H1 (cell line): ENCODE measurements around the gene ARID1B. TPM values are rescaled to one million over a fixed set of nuclear protein-coding genes. Genes with fewer than 3 reads are reported as not detected.

Source experiments
- CTCF ChIA-PET: fragments of 300-600 bp; sonication (Branson Sonifier 250); formaldehyde crosslinking; loops from one replicate; lab custom pipeline; 2021; ENCODE audit not compliant: partially characterized antibody; lab: Charles Lee
- POLR2A ChIA-PET: fragments of 300-600 bp; sonication (Branson Sonifier 250); formaldehyde crosslinking; loops from one replicate; lab custom pipeline; 2021; ENCODE audit warnings: inconsistent platforms; ENCODE audit not compliant: partially characterized antibody; lab: Charles Lee
- DNase-seq, 2 experiments: peaks; one replicate each; pipeline versions ENCODE4 v3.0.0 to v3.0.0-alpha.2; 2010 to 2022; ENCODE audit warnings: low spot score in 2 of 2, low read depth in 1 of 2, mixed read lengths in 1 of 2
- FAIRE-seq: peaks from 2 replicates; lab custom pipeline; 2011; peaks lifted over from hg19 to GRCh38; lab: Jason Lieb, UNC
- H2AFZ ChIP-seq: 2 replicates; pipeline ENCODE4 v1.8.1; 2012; ENCODE audit warnings: low read length, inconsistent platforms
- H2AK5ac ChIP-seq: 2 replicates; pipeline ENCODE4 v1.6.1; 2013; ENCODE audit warnings: low read depth, low read length
- H2BK120ac ChIP-seq: replicated peaks from 2 replicates; pipeline ENCODE3; 2013; ENCODE audit warnings: low read depth, low read length, inconsistent platforms
- H2BK12ac ChIP-seq: 2 replicates; pipeline ENCODE4 v1.6.1; 2013; ENCODE audit warnings: low read depth, low read length
- H2BK15ac ChIP-seq: 2 replicates; pipeline ENCODE4 v1.6.1; 2013; ENCODE audit warnings: low read length
- H2BK20ac ChIP-seq: 2 replicates; pipeline ENCODE4 v1.6.1; 2013; ENCODE audit warnings: low read length
- H2BK5ac ChIP-seq: 2 replicates; pipeline ENCODE4 v1.6.1; 2013; ENCODE audit warnings: low read depth, low read length
- H3K14ac ChIP-seq: 2 replicates; pipeline ENCODE4 v1.6.1; 2013; ENCODE audit warnings: inconsistent platforms; ENCODE audit not compliant: insufficient read length
- H3K18ac ChIP-seq: 2 replicates; pipeline ENCODE4 v1.6.1; 2013; ENCODE audit warnings: low read length; ENCODE audit errors: extremely low read depth
- H3K23ac ChIP-seq: 2 replicates; pipeline ENCODE4 v1.6.1; 2013; ENCODE audit warnings: inconsistent platforms; ENCODE audit not compliant: insufficient read length
- H3K23me2 ChIP-seq: 2 replicates; pipeline ENCODE4 v1.6.1; 2013; ENCODE audit warnings: low read depth, low read length
- H3K27ac ChIP-seq: 2 replicates; pipeline ENCODE4 v1.6.1; 2011; ENCODE audit warnings: low read depth, low read length, inconsistent platforms
- H3K27me3 ChIP-seq, 4 experiments: replicated peaks in 1 of 4; 1 replicate in 1 of 4; 2 replicates in 3 of 4; pipeline versions ENCODE4 v1.6.1 to v1.8.1; 2011 to 2013; ENCODE audit warnings: low read length in 3 of 4, mild to moderate bottlenecking in 3 of 4, inconsistent platforms in 2 of 4, mixed read lengths in 2 of 4, moderate library complexity in 1 of 4; ENCODE audit not compliant: control insufficient read depth in 3 of 4, insufficient read depth in 3 of 4; ENCODE audit errors: extremely low read depth in 1 of 4
- H3K36me3 ChIP-seq, 4 experiments: 2 replicates each; pipeline versions ENCODE4 v1.6.1 to v1.8.1; 2011 to 2013; ENCODE audit warnings: mild to moderate bottlenecking in 4 of 4, low read length in 3 of 4, moderate library complexity in 2 of 4, control low read depth in 1 of 4, inconsistent platforms in 1 of 4; ENCODE audit not compliant: insufficient read depth in 4 of 4, control insufficient read depth in 2 of 4
- H3K4ac ChIP-seq: replicated peaks from 2 replicates; pipeline ENCODE3; 2013; ENCODE audit warnings: low read length, low read depth, mixed read lengths, inconsistent platforms; ENCODE audit not compliant: insufficient read length
- H3K4me1 ChIP-seq, 4 experiments: replicated peaks in 1 of 4; 1 replicate in 1 of 4; 2 replicates in 3 of 4; pipeline versions ENCODE4 v1.6.1 to v1.8.1; 2011 to 2013; ENCODE audit warnings: low read length in 3 of 4, inconsistent platforms in 2 of 4, mixed read lengths in 1 of 4; ENCODE audit not compliant: insufficient read depth in 4 of 4, control insufficient read depth in 3 of 4
- H3K4me2 ChIP-seq, 2 experiments: 2 replicates each; pipeline versions ENCODE4 v1.6.1 to v1.8.1; 2011 to 2013; ENCODE audit warnings: low read depth in 2 of 2, low read length in 2 of 2, control low read depth in 1 of 2, inconsistent platforms in 1 of 2, mild to moderate bottlenecking in 1 of 2; ENCODE audit not compliant: insufficient read depth in 1 of 2
- H3K4me3 ChIP-seq, 4 experiments: fragments of 200-600, 300-600 bp in 1 of 4; sonication (generic), shearing (Covaris generic), sonication (Bioruptor Twin) in 1 of 4; 2 replicates each; pipeline versions ENCODE4 v1.5.1 to v1.8.1; 2011 to 2016; ENCODE audit warnings: low read length in 4 of 4, low read depth in 3 of 4, control low read depth in 2 of 4, inconsistent platforms in 2 of 4, mild to moderate bottlenecking in 2 of 4, mixed read lengths in 1 of 4, moderate library complexity in 1 of 4; ENCODE audit not compliant: insufficient read depth in 2 of 4; ENCODE audit errors: extremely low read depth in 1 of 4
- H3K56ac ChIP-seq: replicated peaks from 2 replicates; pipeline ENCODE3; 2013; ENCODE audit warnings: low read depth, mild to moderate bottlenecking, mixed read lengths, low read length, inconsistent platforms; ENCODE audit not compliant: insufficient read length
- H3K79me1 ChIP-seq: 2 replicates; pipeline ENCODE4 v1.6.1; 2013; ENCODE audit warnings: low read depth, low read length, control low read depth
- H3K79me2 ChIP-seq, 2 experiments: 2 replicates each; pipeline versions ENCODE4 v1.6.1 to v1.8.1; 2012 to 2013; ENCODE audit warnings: low read length in 2 of 2, mild to moderate bottlenecking in 2 of 2, inconsistent platforms in 1 of 2; ENCODE audit not compliant: insufficient read depth in 2 of 2, control insufficient read depth in 1 of 2
- H3K9ac ChIP-seq, 4 experiments: replicated peaks in 1 of 4; 1 replicate in 1 of 4; 2 replicates in 3 of 4; pipeline versions ENCODE4 v1.6.1 to v1.8.1; 2011 to 2013; ENCODE audit warnings: low read depth in 3 of 4, low read length in 3 of 4, control low read depth in 2 of 4, mild to moderate bottlenecking in 2 of 4, moderate library complexity in 2 of 4, inconsistent platforms in 1 of 4; ENCODE audit errors: extremely low read depth in 1 of 4
- H3K9me3 ChIP-seq, 2 experiments: 2 replicates each; pipeline versions ENCODE4 v1.6.1 to v1.8.1; 2012 to 2013; ENCODE audit warnings: mild to moderate bottlenecking in 2 of 2, moderate library complexity in 2 of 2, control low read depth in 1 of 2, inconsistent platforms in 1 of 2, low read depth in 1 of 2, low read length in 1 of 2, mixed read lengths in 1 of 2; ENCODE audit not compliant: insufficient read depth in 2 of 2
- H4K20me1 ChIP-seq, 2 experiments: replicated peaks in 1 of 2; 2 replicates each; pipeline versions ENCODE3 to v1.8.1; 2011 to 2013; ENCODE audit warnings: inconsistent platforms in 2 of 2, low read length in 2 of 2, mild to moderate bottlenecking in 1 of 2; ENCODE audit not compliant: insufficient read depth in 2 of 2, control insufficient read depth in 1 of 2
- H4K5ac ChIP-seq: 2 replicates; pipeline ENCODE4 v1.6.1; 2013; ENCODE audit warnings: low read length, low read depth, mixed read lengths, inconsistent platforms; ENCODE audit not compliant: insufficient read length
- H4K8ac ChIP-seq: 2 replicates; pipeline ENCODE4 v1.8.0; 2013; ENCODE audit warnings: mild to moderate bottlenecking, moderate library complexity, low read length, inconsistent platforms; ENCODE audit not compliant: insufficient read depth; ENCODE audit errors: extremely low read depth
- H4K91ac ChIP-seq: replicated peaks from 2 replicates; pipeline ENCODE3; 2013; ENCODE audit warnings: low read length, mixed read lengths, inconsistent platforms; ENCODE audit not compliant: insufficient read length
- HDAC2 ChIP-seq, 2 experiments: fragments of 300-600 bp in 1 of 2; sonication (generic) in 1 of 2; IDR thresholded peaks; 2 replicates each; pipeline ENCODE4 v1.6.1; 2011 to 2012; ENCODE audit warnings: low read depth in 2 of 2, low read length in 2 of 2, mild to moderate bottlenecking in 2 of 2, moderate library complexity in 2 of 2, borderline replicate concordance in 1 of 2, inconsistent platforms in 1 of 2
- KDM1A ChIP-seq: fragments of 200-600, 300-600 bp; sonication (generic); IDR thresholded peaks from 2 replicates; pipeline ENCODE4 v1.7.1; 2016; ENCODE audit warnings: mild to moderate bottlenecking, low read length, borderline replicate concordance
- TCF12 ChIP-seq: IDR thresholded peaks from 2 replicates; pipeline ENCODE4 v1.6.1; 2011; ENCODE audit warnings: low read depth, mild to moderate bottlenecking, low read length
- WGBS, 2 experiments: shearing (Covaris generic) in 1 of 2; methylation state at CpG; one replicate each; pipeline versions ENCODE4 v1.1.6 to v1.1.7; 2013 to 2015; ENCODE audit warnings: low lambda C conversion rate in 2 of 2, mixed read lengths in 2 of 2, inconsistent platforms in 1 of 2, low coverage in 1 of 2, missing lambda C conversion rate in 1 of 2; ENCODE audit not compliant: insufficient replicate concordance in 2 of 2, insufficient coverage in 1 of 2, insufficient read length in 1 of 2; ENCODE audit errors: extremely low coverage in 1 of 2, missing lambda C conversion rate in 1 of 2; 5-methylcytosine and 5-hydroxymethylcytosine counted together
- polyA plus RNA-seq, 7 experiments: library from polyadenylated mRNA; depleted of rRNA in 3 of 7; stranded (reverse) in 5 of 7; unstranded in 2 of 7; fragments of >200 nt in 5 of 7; fragments of 200-250 nt in 2 of 7; gene quantifications; 1 replicate in 5 of 7; 2 replicates in 1 of 7; 4 replicates in 1 of 7; pipeline versions ENCODE4 v1.2.1 to v1.2.3, GENCODE V29; 2011 to 2013; ENCODE audit warnings: missing spikeins in 2 of 7, mixed read lengths in 2 of 7
- total RNA-seq: library from RNA; stranded (reverse); fragmentation: NEBNext Ultra II Directional; extraction: Animal tissue kit (Norgen Biotek cat#: 25700); gene quantifications from 2 replicates; pipeline ENCODE4 v1.2.1, GENCODE V29; 2021

The ARID1B gene
- total and polyA plus RNA-seq, 2 of the 8 experiments (the other 6 are each of a cell fraction or from before 2014, with no cell fraction given) = 24.3 to 70.3 TPM

DNA sequence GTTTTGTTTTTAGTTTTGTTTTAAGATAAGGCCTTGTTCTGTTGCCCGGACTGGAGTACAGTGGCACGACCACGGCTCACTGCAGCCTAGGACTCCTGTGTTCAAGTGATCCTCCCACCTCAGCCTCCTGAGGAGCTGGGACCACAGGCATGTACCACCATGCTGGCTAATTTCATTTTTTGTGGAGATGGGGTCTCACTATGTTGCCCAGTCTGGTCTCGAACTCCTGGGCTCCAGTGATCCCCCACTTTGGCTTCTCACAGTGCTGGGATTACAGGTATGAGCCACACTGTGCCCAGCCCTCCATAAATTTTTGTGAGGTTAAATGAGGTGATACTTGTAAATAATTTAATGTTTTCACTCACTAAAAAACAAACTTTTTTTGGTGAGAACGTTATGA, 76.6 kb downstream of the ARID1B start:
- Histone ChIP-seq H3K27me3 (no peaks in the 10 kb centered on the region), H2BK5ac (peak overlapping the region; percentile 84; the same call in 1 of the 2 replicates), H3K4ac (no peak overlapping the region), H4K91ac (peak overlapping the region; percentile 25), H2AFZ (no peak overlapping the region), H3K36me3 (no peaks in the 10 kb centered on the region), H2BK120ac (peak overlapping the region; percentile 83), H3K4me3 (no peak overlapping the region), H4K8ac (no peak overlapping the region), H3K79me2 (peaks cover 3 to 96% of the 10 kb centered on the region in 2 experiments; a peak in 3 of 4 replicates), H4K20me1 (peaks cover 0 to 6% of the 10 kb centered on the region in 2 experiments), H2BK20ac (peak overlapping the region; percentile 91), H4K5ac (peak overlapping the region; percentile 50), H2AK5ac (peak overlapping the region; percentile 95; the same call in 1 of the 2 replicates), H3K56ac (no peak overlapping the region), H2BK12ac (peak overlapping the region; percentile 75; the same call in 1 of the 2 replicates), H3K23me2 (no peaks in the 10 kb centered on the region; the same call in 1 of the 2 replicates), H3K4me1 (peaks cover 6 to 34% (median 25%) of the 10 kb centered on the region in 4 experiments), H3K18ac (peak overlapping the region; percentile 82), H3K4me2 (peak overlapping the region; percentile 37 to 49; a peak in 1 of 4 replicates), H3K9ac (no peak overlapping the region), H3K23ac (no peak overlapping the region), H3K14ac (no peak overlapping the region), H3K27ac (peak overlapping the region; percentile 54; the same call in 1 of the 2 replicates), H3K9me3 (no peaks in the 10 kb centered on the region), H3K79me1 (no peaks in the 10 kb centered on the region; the same call in 1 of the 2 replicates), H2BK15ac (peak overlapping the region; percentile 32; the same call in 1 of the 2 replicates)
- TF ChIP-seq KDM1A (peak; percentile 67; the same call in 1 of the 2 replicates), HDAC2 (IDR thresholded peaks at IDR 0.05; ENCODE audit: borderline replicate concordance in 1 of 2, low read depth in 2 of 2, low read length in 2 of 2) (no peak), TCF12 (no peak)
- WGBS, 2 experiments = 86% methylated on average over 2 of the region's 5 CpGs; no CpG with 5 or more reads in 1 of the 2 experiments
- ChIA-PET CTCF (interaction anchor here (0.9 to 3.3 kb wide), 7 partner anchors 9 to 192 kb away, joined by 3 to 13 read pairs (median 5); no protein-coding TSS in a partner anchor), POLR2A (interaction anchor here (0.6 to 2.1 kb wide), 6 partner anchors 9 to 168 kb away, joined by 3 to 7 read pairs (median 3); no protein-coding TSS in a partner anchor)
- DNase-seq (no peak), FAIRE-seq (no peak)
